Fibroblast of lung (primary cell): ENCODE results near the gene BBS1.

Source experiments
- CTCF ChIP-seq, 2 donors: IDR thresholded peaks in 1 of 2; conservative IDR thresholded peaks in 1 of 2; 1 replicate in 1 of 2; 2 replicates in 1 of 2; pipeline ENCODE4 v1.5.1; 2011 to 2012; ENCODE audit warnings: low read length in 2 of 2, control low read depth in 1 of 2, inconsistent platforms in 1 of 2, low read depth in 1 of 2, mild to moderate bottlenecking in 1 of 2
- EZH2 ChIP-seq: IDR thresholded peaks from 2 replicates; pipeline ENCODE4 v1.5.1; 2012; ENCODE audit warnings: low read length, control low read depth, mild to moderate bottlenecking; ENCODE audit errors: missing control alignments

- TF ChIP-seq CTCF (conservative IDR thresholded peaks at IDR 0.05 in 1 of 2, IDR thresholded peaks at IDR 0.05 in 1 of 2; ENCODE audit: low read depth in 1 of 2, low read length in 2 of 2) (no peak), EZH2 (no peak)
Measured at GRCh38 chr11:66480117-66480938, 30.1 kb upstream of the BBS1 start, which contains the start of gene DPP3.
